Activated T-helper 1 cell treated with anti-CD3 and anti-CD28 coated beads, Interleukin-2, amount 50 U/mL, for 16 hours (primary cell): ENCODE data around the gene FBL.
"Not testable (repeated sequence)": the region's sequence is repeated elsewhere in the genome, so short reads cannot be mapped to it uniquely, and the experiment has no call there.

Experiments
- DNase-seq, 2 donors: peaks; one replicate each; pipeline ENCODE4 v3.0.0-alpha.2; 2020; ENCODE audit warnings: low read depth in 1 of 2, low spot score in 1 of 2

The FBL gene

GRCh38 chr19:39877488-39877887 lies 31.3 kb upstream of the FBL start:
- DNase-seq: not testable (repeated sequence)

- not testable (repeated sequence) for DNase-seq
These were observed 30.3 kb upstream of the FBL start for GRCh38 chr19:39876486-39876885.

GRCh38 chr19:39875401-39875864 lies 29.3 kb upstream of the FBL start:
- not testable (repeated sequence) for DNase-seq

DNA sequence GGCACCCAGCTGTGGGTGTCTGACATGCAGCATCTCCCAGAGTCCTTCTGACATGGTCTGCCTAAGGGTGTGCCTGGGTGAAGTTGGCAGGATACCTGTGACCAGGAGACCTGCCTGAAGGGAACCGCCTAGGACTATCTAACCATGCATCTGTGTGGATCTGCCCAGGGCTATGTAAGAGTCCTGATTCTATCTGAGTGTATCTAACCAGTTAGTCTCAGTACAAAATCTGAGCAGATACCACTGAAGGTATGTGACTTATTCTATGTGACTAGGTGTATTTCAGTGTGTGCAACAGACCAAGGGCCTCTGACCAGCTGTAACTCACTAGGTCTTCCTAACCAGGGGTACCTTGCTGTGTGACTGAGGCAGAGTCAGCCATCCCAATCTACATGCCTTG lies 28.2 kb upstream of the FBL start:
- DNase-seq: no peak

DNA sequence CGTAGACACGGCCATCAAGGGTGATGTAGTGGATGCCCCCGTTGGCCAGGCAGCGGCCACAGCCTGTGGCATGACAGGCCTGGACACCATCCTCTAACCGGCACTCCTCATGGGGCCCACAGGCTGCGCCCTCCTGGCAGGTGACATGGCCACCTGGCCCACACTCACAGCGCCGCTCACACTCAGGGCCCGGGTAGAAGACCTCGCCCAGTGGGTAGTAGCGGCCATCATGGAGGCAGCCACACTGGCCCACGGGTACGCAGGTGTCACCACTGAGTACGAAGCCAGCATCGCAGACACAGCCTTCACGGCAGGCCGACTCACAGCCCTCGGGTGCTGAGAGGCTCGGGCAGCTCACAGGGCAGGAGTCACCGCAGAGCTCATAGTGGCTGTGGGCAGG lies 27.2 kb upstream of the FBL start:
- DNase-seq: no peak

DNA sequence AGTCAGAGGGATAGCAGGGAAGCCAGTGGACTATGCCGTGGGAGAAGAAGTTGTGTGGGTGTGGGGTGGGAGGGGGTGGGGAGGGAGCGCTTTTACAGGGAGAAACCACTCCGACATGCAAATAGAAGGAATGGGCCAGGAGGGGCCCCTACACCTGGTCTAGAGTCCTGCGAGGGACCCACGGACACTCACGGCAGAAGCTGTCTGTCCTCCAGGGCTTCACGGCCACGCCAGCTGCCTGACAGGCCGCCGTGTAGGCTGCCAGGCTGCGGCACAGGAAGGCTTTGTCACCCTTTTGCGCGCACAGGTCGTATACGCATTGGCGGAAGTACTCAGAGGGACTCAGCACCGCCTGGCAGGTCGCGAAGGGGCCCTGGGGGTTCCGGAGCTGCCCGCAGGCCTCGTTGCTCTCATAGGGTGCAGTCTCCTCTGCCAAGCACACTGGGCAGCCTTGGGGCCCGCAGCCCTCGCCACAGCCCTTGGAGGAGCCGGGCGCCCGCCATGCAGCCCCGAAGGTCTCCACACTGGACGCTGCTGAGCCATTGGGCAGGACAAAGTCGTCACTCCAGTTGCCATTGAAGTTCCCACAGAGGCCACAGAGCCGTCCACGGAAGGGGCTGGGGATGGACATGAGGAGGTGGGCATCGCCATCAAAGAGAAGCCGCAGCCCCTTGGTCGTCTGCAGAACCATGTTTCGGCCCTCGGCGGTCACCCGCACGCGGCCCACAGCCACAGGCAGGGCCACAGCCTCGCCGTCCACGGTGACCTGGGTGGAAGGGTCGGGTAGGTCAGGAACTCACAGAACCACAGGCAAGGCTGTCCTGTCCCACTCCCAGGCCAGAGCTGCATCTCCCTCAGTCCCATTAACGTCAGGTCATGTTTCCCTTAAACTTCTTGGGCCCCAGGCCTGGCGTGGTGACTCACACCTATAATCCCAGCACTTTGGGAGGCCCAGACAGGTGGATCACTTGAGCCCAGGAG lies 26.0 kb upstream of the FBL start:
- no peak for DNase-seq

DNA sequence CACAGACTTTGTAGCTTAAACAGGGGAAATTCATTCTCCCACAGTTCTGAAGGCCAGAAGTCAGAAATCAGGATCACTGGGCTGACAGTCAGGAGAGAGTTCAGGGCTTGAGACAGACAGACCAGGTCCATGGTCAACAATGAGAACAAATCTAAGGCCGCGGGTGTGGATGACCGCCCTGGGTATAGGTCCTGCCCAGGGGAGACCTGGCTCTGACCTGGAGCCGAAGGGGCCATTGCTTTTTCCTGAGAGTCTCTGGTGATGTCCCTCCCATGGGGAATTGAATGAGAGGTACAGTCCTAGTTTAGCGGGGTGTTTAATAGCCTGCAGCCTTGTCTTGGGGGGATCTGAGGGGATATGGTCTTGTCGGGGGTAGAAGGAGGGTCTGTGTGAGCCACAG lies 25.2 kb upstream of the FBL start:
- no peak for DNase-seq

GRCh38 chr19:39870171-39870971 lies 24.2 kb upstream of the FBL start:
- no peak for DNase-seq

DNA sequence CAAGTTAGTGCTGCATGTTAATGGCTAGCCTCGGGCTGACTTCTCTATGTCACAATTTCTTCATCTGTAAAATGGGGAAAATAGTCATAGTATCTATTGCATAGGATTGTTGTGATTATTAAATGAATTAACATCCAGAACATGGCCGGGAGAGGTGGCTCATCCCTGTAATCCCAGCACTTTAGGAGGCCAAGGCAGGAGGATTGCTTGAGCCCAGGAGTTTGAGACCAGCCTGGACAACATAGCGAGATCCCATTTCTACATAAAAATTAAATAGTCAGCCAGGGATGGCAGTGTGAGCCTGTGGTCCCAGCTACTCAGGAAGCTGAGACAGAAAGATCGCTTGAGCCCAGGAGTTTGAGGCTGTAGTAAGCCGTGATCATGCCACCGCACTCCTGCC lies 21.8 kb upstream of the FBL start:
- DNase-seq: no peak

DNA sequence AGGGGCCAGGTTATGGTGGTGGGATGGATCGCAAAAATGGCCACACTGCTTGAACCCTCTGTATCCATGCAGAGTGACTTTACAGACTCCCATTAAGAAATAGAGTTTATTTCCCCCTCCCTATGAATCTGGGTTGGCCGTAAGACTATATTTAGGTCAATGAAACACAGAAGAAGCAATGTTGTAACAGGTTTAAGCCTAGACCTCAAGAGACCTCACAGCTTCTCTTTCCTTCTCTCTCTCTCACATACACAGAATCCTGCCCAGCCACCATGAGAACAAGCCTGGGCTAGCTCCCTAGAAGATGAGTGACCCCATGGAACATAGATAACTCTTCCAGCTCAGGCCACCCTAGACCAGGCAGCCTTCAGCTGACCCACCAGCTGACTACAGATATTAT lies 21.0 kb upstream of the FBL start:
- no peak for DNase-seq

DNA sequence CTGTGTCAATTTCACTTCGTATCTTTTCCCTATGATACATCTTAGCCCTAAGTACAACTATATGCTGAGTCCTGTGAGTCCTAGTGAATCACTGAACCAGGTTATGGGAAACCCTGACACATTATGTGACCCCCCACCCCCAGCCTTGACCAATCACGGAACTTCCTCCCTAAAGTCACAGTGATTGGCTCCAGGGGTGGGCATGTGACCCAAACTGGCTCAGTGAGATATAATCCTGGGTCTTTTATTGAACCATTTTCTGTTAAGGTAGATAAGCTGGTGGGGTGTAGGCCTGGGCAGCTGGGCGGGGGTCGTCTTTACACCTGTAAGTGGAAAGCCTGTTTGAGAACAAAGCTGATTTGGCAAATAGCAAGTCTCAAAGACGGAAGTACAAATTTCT lies 19.8 kb upstream of the FBL start:
- DNase-seq: no peak

- no peak for DNase-seq
These were observed 19.0 kb upstream of the FBL start for GRCh38 chr19:39865186-39865585.

DNA sequence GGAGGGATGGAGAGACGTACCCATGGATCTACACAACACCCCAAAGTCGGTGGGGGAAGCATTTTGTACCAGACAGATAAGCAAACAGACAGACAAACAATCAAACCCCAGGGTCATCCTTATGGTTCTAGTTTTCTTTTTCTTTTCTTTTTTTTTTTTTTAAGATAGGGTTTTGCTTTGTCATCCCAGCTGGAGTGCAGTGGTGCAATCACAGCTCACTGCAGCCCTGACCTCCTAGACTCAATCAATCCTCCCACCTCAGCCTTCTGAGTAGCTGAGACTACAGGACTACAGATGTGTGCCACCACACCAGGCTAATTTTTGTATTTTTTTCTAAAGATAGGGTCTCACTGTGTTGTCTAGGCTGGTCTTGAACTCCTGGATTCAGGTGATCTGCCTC lies 17.9 kb upstream of the FBL start:
- DNase-seq: no peak

- DNase-seq: no peak
These were observed 12.4 kb upstream of the FBL start for GRCh38 chr19:39858541-39858940.

GRCh38 chr19:39852882-39853281 lies 6.7 kb upstream of the FBL start:
- DNase-seq: no peak

DNA sequence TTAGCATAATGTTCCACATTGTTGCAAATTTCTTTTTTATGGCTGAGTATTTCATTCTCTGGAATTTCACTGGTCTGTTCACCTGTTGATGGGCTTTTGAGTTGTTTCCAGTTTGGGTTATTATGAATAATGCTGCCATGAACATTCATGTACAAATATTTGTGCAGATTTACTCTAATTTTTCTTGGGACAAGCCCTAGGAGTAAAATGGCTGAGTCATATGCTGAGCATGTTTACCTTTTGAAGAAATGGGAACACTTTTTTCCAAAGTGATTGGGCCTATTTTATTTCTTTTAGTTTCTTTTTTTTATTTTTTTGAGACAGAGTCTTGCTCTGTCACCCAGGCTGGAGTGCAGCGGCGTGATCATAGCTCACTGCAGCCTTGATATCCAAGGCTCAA lies 4.7 kb upstream of the FBL start:
- no peak for DNase-seq

- no peak for DNase-seq
These were observed 2.2 kb upstream of the FBL start for GRCh38 chr19:39848392-39848791.

- DNase-seq: no peak
These were observed 1.3 kb upstream of the FBL start for GRCh38 chr19:39847525-39847924.

- no peak for DNase-seq
These were observed 703 bp upstream of the FBL start for GRCh38 chr19:39846678-39847486.

- DNase-seq: no peak
These were observed 621 bp downstream of the FBL start for GRCh38 chr19:39845584-39845932.

- no peak for DNase-seq
These were observed 1.0 kb downstream of the FBL start for GRCh38 chr19:39845172-39845571.
